ENCODE measurements around the gene KCNJ14.

Gene KCNJ14

DNA sequence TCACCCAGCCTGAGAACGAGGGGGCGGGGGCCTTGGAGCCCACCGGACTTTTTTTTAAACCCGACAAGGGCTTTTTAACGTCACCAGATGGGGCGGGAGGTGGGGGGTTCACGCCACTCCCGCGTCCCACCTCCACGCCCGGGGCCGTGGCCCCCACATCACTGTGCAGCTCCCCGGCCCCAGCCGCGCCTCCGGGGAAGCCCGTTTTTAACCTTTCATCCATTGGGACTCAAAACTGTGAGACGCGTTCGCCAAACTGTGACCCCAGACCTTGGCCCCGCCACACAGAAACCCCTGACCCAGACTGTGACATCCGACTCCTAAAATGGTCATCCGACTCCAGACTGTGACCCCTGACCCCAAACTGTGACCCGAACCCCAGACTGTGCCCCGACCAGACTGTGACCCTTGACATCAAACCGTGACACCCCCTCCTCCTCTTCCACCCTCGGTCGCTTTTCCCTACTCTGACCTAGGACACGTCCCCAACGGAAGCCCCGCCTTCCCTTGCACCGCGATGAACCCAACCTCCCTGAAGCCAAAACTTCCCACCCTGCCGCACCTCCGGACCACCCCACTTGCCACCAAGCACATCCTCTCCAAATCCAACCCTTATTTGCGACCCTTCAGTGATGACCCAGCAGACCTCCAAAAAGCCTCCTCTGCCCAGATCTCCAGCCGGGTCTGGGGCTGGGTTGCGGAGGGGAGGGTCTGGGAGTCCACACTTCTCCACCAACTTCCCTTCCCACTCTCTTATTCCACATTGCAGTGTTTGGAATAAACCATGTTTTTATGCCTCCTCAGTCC, 11.0 kb upstream of the KCNJ14 start (continued):
- TF ChIP-seq, protein P1, sequence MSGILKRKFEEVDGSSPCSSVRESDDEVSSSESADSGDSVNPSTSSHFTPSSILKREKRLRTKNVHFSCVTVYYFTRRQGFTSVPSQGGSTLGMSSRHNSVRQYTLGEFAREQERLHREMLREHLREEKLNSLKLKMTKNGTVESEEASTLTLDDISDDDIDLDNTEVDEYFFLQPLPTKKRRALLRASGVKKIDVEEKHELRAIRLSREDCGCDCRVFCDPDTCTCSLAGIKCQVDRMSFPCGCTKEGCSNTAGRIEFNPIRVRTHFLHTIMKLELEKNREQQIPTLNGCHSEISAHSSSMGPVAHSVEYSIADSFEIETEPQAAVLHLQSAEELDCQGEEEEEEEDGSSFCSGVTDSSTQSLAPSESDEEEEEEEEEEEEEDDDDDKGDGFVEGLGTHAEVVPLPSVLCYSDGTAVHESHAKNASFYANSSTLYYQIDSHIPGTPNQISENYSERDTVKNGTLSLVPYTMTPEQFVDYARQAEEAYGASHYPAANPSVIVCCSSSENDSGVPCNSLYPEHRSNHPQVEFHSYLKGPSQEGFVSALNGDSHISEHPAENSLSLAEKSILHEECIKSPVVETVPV (CRISPR knock-in tag; IDR thresholded peaks at IDR 0.05): no peak
- TF ChIP-seq GLIS3 (CRISPR knock-in tag; IDR thresholded peaks at IDR 0.05) (no peak), ISL1 (CRISPR knock-in tag; IDR thresholded peaks at IDR 0.05) (no peak), BACH2 (CRISPR knock-in tag; IDR thresholded peaks at IDR 0.05; ENCODE audit: borderline replicate concordance) (no peak)

DNA sequence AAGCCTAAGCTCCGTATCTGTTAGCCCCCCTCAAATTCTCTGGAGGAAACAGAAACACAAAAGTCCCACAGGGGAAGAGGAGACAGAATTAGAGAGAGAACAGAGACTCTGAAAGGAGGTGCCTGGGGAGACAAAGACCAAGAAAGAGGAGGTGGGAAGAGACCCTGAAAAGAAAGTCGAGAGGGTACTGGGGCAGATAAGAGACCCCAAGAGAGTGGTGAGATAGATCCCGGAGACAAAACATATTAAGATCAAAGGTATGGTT, 10.5 kb upstream of the KCNJ14 start:
- ATAC-seq: peak; percentile 14
- TF ChIP-seq BACH2 (CRISPR knock-in tag; IDR thresholded peaks at IDR 0.05; ENCODE audit: borderline replicate concordance) (no peak), RARB (CRISPR knock-in tag; IDR thresholded peaks at IDR 0.05) (no peak), ZC3H10 (CRISPR knock-in tag; IDR thresholded peaks at IDR 0.05) (no peak), SNAI2 (CRISPR knock-in tag; IDR thresholded peaks at IDR 0.05) (no peak), ZFP30 (CRISPR knock-in tag; IDR thresholded peaks at IDR 0.05) (no peak), ISL1 (CRISPR knock-in tag; IDR thresholded peaks at IDR 0.05) (no peak), GLIS3 (CRISPR knock-in tag; IDR thresholded peaks at IDR 0.05) (no peak), PPARA (CRISPR knock-in tag; IDR thresholded peaks at IDR 0.05; ENCODE audit: borderline replicate concordance) (no peak), ARNTL (CRISPR knock-in tag; IDR thresholded peaks at IDR 0.05; ENCODE audit: borderline replicate concordance, low read depth) (no peak), ESRRG (CRISPR knock-in tag; IDR thresholded peaks at IDR 0.05) (no peak), ZNF8 (CRISPR knock-in tag; IDR thresholded peaks at IDR 0.05) (no peak), ZNF565 (CRISPR knock-in tag; conservative IDR thresholded peaks at IDR 0.05; ENCODE audit: low read depth) (no peak), CSDC2 (CRISPR knock-in tag; IDR thresholded peaks at IDR 0.05) (no peak)
- TF ChIP-seq, protein P1 (CRISPR knock-in tag; IDR thresholded peaks at IDR 0.05): no peak
- TF ChIP-seq, protein P2, sequence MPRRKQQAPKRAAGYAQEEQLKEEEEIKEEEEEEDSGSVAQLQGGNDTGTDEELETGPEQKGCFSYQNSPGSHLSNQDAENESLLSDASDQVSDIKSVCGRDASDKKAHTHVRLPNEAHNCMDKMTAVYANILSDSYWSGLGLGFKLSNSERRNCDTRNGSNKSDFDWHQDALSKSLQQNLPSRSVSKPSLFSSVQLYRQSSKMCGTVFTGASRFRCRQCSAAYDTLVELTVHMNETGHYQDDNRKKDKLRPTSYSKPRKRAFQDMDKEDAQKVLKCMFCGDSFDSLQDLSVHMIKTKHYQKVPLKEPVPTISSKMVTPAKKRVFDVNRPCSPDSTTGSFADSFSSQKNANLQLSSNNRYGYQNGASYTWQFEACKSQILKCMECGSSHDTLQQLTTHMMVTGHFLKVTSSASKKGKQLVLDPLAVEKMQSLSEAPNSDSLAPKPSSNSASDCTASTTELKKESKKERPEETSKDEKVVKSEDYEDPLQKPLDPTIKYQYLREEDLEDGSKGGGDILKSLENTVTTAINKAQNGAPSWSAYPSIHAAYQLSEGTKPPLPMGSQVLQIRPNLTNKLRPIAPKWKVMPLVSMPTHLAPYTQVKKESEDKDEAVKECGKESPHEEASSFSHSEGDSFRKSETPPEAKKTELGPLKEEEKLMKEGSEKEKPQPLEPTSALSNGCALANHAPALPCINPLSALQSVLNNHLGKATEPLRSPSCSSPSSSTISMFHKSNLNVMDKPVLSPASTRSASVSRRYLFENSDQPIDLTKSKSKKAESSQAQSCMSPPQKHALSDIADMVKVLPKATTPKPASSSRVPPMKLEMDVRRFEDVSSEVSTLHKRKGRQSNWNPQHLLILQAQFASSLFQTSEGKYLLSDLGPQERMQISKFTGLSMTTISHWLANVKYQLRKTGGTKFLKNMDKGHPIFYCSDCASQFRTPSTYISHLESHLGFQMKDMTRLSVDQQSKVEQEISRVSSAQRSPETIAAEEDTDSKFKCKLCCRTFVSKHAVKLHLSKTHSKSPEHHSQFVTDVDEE (CRISPR knock-in tag; IDR thresholded peaks at IDR 0.05): no peak
- TF ChIP-seq, protein P3, sequence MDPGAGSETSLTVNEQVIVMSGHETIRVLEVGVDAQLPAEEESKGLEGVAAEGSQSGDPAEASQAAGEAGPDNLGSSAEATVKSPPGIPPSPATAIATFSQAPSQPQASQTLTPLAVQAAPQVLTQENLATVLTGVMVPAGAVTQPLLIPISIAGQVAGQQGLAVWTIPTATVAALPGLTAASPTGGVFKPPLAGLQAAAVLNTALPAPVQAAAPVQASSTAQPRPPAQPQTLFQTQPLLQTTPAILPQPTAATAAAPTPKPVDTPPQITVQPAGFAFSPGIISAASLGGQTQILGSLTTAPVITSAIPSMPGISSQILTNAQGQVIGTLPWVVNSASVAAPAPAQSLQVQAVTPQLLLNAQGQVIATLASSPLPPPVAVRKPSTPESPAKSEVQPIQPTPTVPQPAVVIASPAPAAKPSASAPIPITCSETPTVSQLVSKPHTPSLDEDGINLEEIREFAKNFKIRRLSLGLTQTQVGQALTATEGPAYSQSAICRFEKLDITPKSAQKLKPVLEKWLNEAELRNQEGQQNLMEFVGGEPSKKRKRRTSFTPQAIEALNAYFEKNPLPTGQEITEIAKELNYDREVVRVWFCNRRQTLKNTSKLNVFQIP (CRISPR knock-in tag; IDR thresholded peaks at IDR 0.05; ENCODE audit: borderline replicate concordance, low read depth): no peak

DNA sequence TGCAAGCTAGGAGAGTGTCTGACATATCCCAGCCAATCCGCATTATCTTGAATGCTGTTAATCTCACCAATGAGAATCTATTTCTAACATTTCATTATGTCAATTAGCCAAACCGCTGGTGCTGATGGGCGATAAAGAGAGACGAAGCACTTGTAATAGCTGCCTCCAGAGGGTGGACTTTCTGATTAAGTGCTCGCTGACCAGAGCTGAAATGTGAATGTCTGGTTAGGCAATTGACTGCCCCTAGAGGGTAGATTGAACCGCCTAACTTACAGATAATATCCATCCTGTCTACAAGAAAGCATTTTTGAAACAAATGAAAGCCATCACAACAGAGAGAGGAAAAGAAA, 10.1 kb upstream of the KCNJ14 start:
- peak; percentile 92 for ATAC-seq
- TF ChIP-seq TOX (CRISPR knock-in tag; IDR thresholded peaks at IDR 0.05; ENCODE audit: borderline replicate concordance) (no peak), ISL1 (CRISPR knock-in tag; IDR thresholded peaks at IDR 0.05) (peak; percentile 73), SNAI2 (CRISPR knock-in tag; IDR thresholded peaks at IDR 0.05) (no peak), ESRRG (CRISPR knock-in tag; IDR thresholded peaks at IDR 0.05) (no peak), TCF4 (CRISPR knock-in tag; IDR thresholded peaks at IDR 0.05; ENCODE audit: borderline replicate concordance) (peak; percentile 79), GLIS3 (CRISPR knock-in tag; IDR thresholded peaks at IDR 0.05) (no peak), ZC3H10 (CRISPR knock-in tag; IDR thresholded peaks at IDR 0.05) (no peak)
- TF ChIP-seq, protein P4, sequence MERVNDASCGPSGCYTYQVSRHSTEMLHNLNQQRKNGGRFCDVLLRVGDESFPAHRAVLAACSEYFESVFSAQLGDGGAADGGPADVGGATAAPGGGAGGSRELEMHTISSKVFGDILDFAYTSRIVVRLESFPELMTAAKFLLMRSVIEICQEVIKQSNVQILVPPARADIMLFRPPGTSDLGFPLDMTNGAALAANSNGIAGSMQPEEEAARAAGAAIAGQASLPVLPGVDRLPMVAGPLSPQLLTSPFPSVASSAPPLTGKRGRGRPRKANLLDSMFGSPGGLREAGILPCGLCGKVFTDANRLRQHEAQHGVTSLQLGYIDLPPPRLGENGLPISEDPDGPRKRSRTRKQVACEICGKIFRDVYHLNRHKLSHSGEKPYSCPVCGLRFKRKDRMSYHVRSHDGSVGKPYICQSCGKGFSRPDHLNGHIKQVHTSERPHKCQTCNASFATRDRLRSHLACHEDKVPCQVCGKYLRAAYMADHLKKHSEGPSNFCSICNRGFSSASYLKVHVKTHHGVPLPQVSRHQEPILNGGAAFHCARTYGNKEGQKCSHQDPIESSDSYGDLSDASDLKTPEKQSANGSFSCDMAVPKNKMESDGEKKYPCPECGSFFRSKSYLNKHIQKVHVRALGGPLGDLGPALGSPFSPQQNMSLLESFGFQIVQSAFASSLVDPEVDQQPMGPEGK (CRISPR knock-in tag; IDR thresholded peaks at IDR 0.05; ENCODE audit: borderline replicate concordance): no peak
